Measurements from ENCODE around the gene ASTN2.

ASTN2 gene

GRCh38 chr9:116608064-116608463, 806.8 kb downstream of the ASTN2 start:
- H3K36me3 ChIP-seq (ENCODE audit: insufficient read depth, low read length), result no peaks in the 10 kb centered on the region
- TF ChIP-seq CTCF (IDR thresholded peaks at IDR 0.05; ENCODE audit: borderline replicate concordance, extremely low read depth, low read length, poor library complexity, severe bottlenecking) (no peak), EZH2 (IDR thresholded peaks at IDR 0.05; ENCODE audit: borderline replicate concordance, low read depth, low read length, severe bottlenecking) (no peak)
- H3K27me3 ChIP-seq (ENCODE audit: insufficient read depth, low read length, poor library complexity), result no peaks in the 10 kb centered on the region
- no peak overlapping the region for H3K27ac ChIP-seq (ENCODE audit: low read length)
- ATAC-seq (ENCODE audit: insufficient read depth, low read depth) (no peak), DNase-seq (no peak)
- H2AFZ ChIP-seq (ENCODE audit: low read depth, low read length), result no peak overlapping the region
- no peak overlapping the region for H3K4me2 ChIP-seq (ENCODE audit: insufficient read depth, low read length)
- no peak overlapping the region for H3K9ac ChIP-seq (ENCODE audit: low read depth, low read length)
- no peaks in the 10 kb centered on the region for H4K20me1 ChIP-seq (ENCODE audit: insufficient read depth, low read length)
- H3K79me2 ChIP-seq (ENCODE audit: insufficient read depth, low read length), result no peaks in the 10 kb centered on the region
- H3K4me1 ChIP-seq (ENCODE audit: insufficient read depth, low read length), result no peaks in the 10 kb centered on the region
- no peaks in the 10 kb centered on the region for H3K9me3 ChIP-seq (ENCODE audit: insufficient read depth, low read length, severe bottlenecking)
- no peak overlapping the region for H3K4me3 ChIP-seq (ENCODE audit: low read depth in 1 of 2, low read length in 2 of 2)

DNA sequence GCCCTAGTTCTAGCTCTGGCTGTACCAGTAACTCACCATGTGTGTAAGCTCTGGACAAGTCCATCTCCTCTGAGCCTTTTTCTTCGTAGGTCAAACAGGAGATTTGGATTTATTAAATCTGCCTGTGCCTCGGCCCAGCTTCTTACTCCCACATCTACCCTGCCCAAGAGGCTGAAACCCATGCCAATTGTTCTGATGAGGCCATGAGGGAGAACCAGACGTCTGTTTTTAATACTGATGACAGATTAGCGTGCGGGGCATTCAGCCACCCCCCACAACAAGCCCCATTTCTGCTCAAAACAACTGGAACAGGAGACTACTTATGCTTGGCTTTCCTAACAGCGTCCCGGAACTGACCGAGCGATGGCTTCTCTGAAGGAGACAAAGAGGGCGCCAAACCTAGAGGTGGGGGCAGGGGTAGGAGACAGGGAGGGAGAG, 808.9 kb downstream of the ASTN2 start:
- no peaks in the 10 kb centered on the region for H3K9me3 ChIP-seq (ENCODE audit: insufficient read depth, low read length, severe bottlenecking)
- no peak overlapping the region for H3K27ac ChIP-seq (ENCODE audit: low read length)
- H3K4me1 ChIP-seq (ENCODE audit: insufficient read depth, low read length), result no peaks in the 10 kb centered on the region
- H3K36me3 ChIP-seq (ENCODE audit: insufficient read depth, low read length), result no peaks in the 10 kb centered on the region
- H3K4me3 ChIP-seq (ENCODE audit: low read depth in 1 of 2, low read length in 2 of 2), result no peak overlapping the region
- H3K27me3 ChIP-seq (ENCODE audit: insufficient read depth, low read length, poor library complexity), result no peaks in the 10 kb centered on the region
- H3K4me2 ChIP-seq (ENCODE audit: insufficient read depth, low read length), result no peak overlapping the region
- DNase-seq, result no peak
- H2AFZ ChIP-seq (ENCODE audit: low read depth, low read length), result no peak overlapping the region
- no peaks in the 10 kb centered on the region for H3K79me2 ChIP-seq (ENCODE audit: insufficient read depth, low read length)
- TF ChIP-seq EZH2 (IDR thresholded peaks at IDR 0.05; ENCODE audit: borderline replicate concordance, low read depth, low read length, severe bottlenecking) (no peak), CTCF (IDR thresholded peaks at IDR 0.05; ENCODE audit: borderline replicate concordance, extremely low read depth, low read length, poor library complexity, severe bottlenecking) (no peak)
- H4K20me1 ChIP-seq (ENCODE audit: insufficient read depth, low read length), result no peaks in the 10 kb centered on the region
- no peak overlapping the region for H3K9ac ChIP-seq (ENCODE audit: low read depth, low read length)
- no peak for ATAC-seq (ENCODE audit: insufficient read depth, low read depth)

DNA sequence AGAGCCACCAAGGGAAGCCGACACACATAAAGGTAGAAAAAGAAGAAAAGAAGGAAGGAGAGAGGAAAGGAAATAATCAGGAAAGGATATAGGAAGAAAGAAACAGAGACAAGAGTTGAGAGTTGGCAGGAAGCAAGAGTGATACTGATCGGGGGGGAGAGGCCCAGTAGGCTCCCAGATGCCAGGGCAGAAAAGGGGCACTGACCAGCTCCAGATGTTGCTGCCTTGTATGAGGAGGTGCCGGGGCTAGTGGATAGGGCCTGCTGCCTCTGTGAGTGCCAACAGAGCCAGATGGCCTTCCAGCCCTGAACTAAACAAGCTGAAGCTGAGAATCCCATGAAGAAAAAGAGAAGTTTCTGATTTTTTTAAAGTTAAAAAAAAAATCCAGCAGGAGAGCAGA, 809.8 kb downstream of the ASTN2 start:
- ATAC-seq (ENCODE audit: insufficient read depth, low read depth) (no peak), DNase-seq (no peak)
- Histone ChIP-seq H3K4me3 (ENCODE audit: low read depth in 1 of 2, low read length in 2 of 2) (no peak overlapping the region), H3K27ac (ENCODE audit: low read length) (no peak overlapping the region), H3K4me2 (ENCODE audit: insufficient read depth, low read length) (no peak overlapping the region), H3K36me3 (ENCODE audit: insufficient read depth, low read length) (no peaks in the 10 kb centered on the region), H3K79me2 (ENCODE audit: insufficient read depth, low read length) (no peaks in the 10 kb centered on the region), H3K9me3 (ENCODE audit: insufficient read depth, low read length, severe bottlenecking) (no peaks in the 10 kb centered on the region), H4K20me1 (ENCODE audit: insufficient read depth, low read length) (no peaks in the 10 kb centered on the region), H3K4me1 (ENCODE audit: insufficient read depth, low read length) (no peaks in the 10 kb centered on the region), H2AFZ (ENCODE audit: low read depth, low read length) (no peak overlapping the region), H3K9ac (ENCODE audit: low read depth, low read length) (no peak overlapping the region), H3K27me3 (ENCODE audit: insufficient read depth, low read length, poor library complexity) (no peaks in the 10 kb centered on the region)
- TF ChIP-seq CTCF (IDR thresholded peaks at IDR 0.05; ENCODE audit: borderline replicate concordance, extremely low read depth, low read length, poor library complexity, severe bottlenecking) (no peak), EZH2 (IDR thresholded peaks at IDR 0.05; ENCODE audit: borderline replicate concordance, low read depth, low read length, severe bottlenecking) (no peak)

DNA sequence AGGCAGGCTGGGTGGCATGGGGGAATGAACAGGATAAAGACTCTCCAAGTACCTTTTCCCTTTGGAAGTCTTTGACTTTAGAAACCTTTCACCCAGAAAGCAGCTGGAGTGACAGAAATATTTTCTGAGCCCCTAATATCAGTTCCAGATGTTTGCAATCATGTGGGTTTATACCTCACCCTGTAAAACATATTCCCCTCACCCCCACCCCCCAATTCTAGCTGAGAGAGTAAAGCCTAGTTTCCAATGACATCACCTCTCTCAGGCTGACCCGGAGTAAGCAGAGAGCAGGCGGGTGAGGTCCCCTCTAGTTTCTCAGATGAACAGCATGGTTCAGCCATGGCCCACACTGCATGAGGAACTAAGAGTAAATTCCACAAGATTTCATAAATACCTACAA, 810.6 kb downstream of the ASTN2 start:
- no peak for DNase-seq
- no peak for ATAC-seq (ENCODE audit: insufficient read depth, low read depth)
- H3K4me2 ChIP-seq (ENCODE audit: insufficient read depth, low read length), result no peak overlapping the region
- no peak overlapping the region for H3K9ac ChIP-seq (ENCODE audit: low read depth, low read length)
- no peaks in the 10 kb centered on the region for H3K4me1 ChIP-seq (ENCODE audit: insufficient read depth, low read length)
- H3K9me3 ChIP-seq (ENCODE audit: insufficient read depth, low read length, severe bottlenecking), result no peaks in the 10 kb centered on the region
- H3K27me3 ChIP-seq (ENCODE audit: insufficient read depth, low read length, poor library complexity), result no peaks in the 10 kb centered on the region
- H3K36me3 ChIP-seq (ENCODE audit: insufficient read depth, low read length), result no peaks in the 10 kb centered on the region
- no peak overlapping the region for H3K4me3 ChIP-seq (ENCODE audit: low read depth in 1 of 2, low read length in 2 of 2)
- H4K20me1 ChIP-seq (ENCODE audit: insufficient read depth, low read length), result no peaks in the 10 kb centered on the region
- no peak overlapping the region for H3K27ac ChIP-seq (ENCODE audit: low read length)
- TF ChIP-seq EZH2 (IDR thresholded peaks at IDR 0.05; ENCODE audit: borderline replicate concordance, low read depth, low read length, severe bottlenecking) (no peak), CTCF (IDR thresholded peaks at IDR 0.05; ENCODE audit: borderline replicate concordance, extremely low read depth, low read length, poor library complexity, severe bottlenecking) (no peak)
- H2AFZ ChIP-seq (ENCODE audit: low read depth, low read length), result no peak overlapping the region
- no peaks in the 10 kb centered on the region for H3K79me2 ChIP-seq (ENCODE audit: insufficient read depth, low read length)

Measured in DND-41 (cell line).